Lung (tissue), 12 donors: Measurements from ENCODE around the gene FAXC. TPM values are rescaled to one million over a fixed set of nuclear protein-coding genes. Genes with fewer than 3 reads are reported as not detected.

Experiments
- ATAC-seq: fragments of 200-7000 bp; cut with Tn5 transposase; one replicate; pipeline ENCODE4 v1.9.1; 2020; ENCODE audit warnings: moderate number of reproducible peaks; ENCODE audit not compliant: insufficient read depth, low FRiP score
- DNase-seq, 3 donors: peaks; one replicate each; pipeline ENCODE4 v3.0.0-alpha.2; 2013 to 2017
- H3K27ac ChIP-seq, 2 donors: one replicate each; pipeline ENCODE4 v1.5.1; 2013; ENCODE audit warnings: mild to moderate bottlenecking in 2 of 2, moderate library complexity in 2 of 2, control low read depth in 1 of 2, inconsistent platforms in 1 of 2, low read depth in 1 of 2, low read length in 1 of 2
- H3K27me3 ChIP-seq, 3 donors: one replicate each; pipeline ENCODE4 v1.5.1; 2013; ENCODE audit warnings: low read length in 2 of 3; ENCODE audit not compliant: control insufficient read depth in 3 of 3, insufficient read depth in 3 of 3
- H3K36me3 ChIP-seq, 4 donors: one replicate each; pipeline ENCODE4 v1.5.1; 2013; ENCODE audit warnings: low read length in 4 of 4, mild to moderate bottlenecking in 1 of 4, moderate library complexity in 1 of 4; ENCODE audit not compliant: control insufficient read depth in 4 of 4, insufficient read depth in 4 of 4
- H3K4me1 ChIP-seq, 5 donors: one replicate each; pipeline ENCODE4 v1.5.1; 2013; ENCODE audit warnings: low read length in 5 of 5, mild to moderate bottlenecking in 2 of 5, moderate library complexity in 1 of 5; ENCODE audit not compliant: control insufficient read depth in 5 of 5, insufficient read depth in 5 of 5
- H3K4me3 ChIP-seq: one replicate; pipeline ENCODE4 v1.5.1; 2013; ENCODE audit warnings: mild to moderate bottlenecking, control low read depth, moderate library complexity
- H3K9ac ChIP-seq, 2 donors: one replicate each; pipeline ENCODE4 v1.5.1; 2013; ENCODE audit warnings: low read length in 2 of 2, control low read depth in 1 of 2; ENCODE audit not compliant: insufficient read depth in 1 of 2
- H3K9me3 ChIP-seq, 4 donors: one replicate each; pipeline ENCODE4 v1.5.1; 2013; ENCODE audit warnings: low read length in 3 of 4, mild to moderate bottlenecking in 1 of 4, moderate library complexity in 1 of 4; ENCODE audit not compliant: control insufficient read depth in 4 of 4, insufficient read depth in 3 of 4
- CTCF ChIP-seq: IDR thresholded peaks from 2 replicates; pipeline ENCODE4 v1.5.1; 2012; ENCODE audit warnings: mild to moderate bottlenecking; ENCODE audit errors: control extremely low read depth, extremely low read depth
- WGBS, 2 donors: extraction: QIAGEN DNeasy Blood & Tissue Kit; methylation state at CpG; one replicate each; pipeline ENCODE4 v1.1.7; 2013; 5-methylcytosine and 5-hydroxymethylcytosine counted together
- polyA plus RNA-seq, 2 donors: library from polyadenylated mRNA; stranded (reverse); fragments of 200-250 nt; gene quantifications; one replicate each; pipeline ENCODE4 v1.2.1, GENCODE V29; 2013
- total RNA-seq, 2 donors: library from RNA; depleted of rRNA in 1 of 2; stranded (reverse); fragments of >200 nt in 1 of 2; gene quantifications; one replicate each; pipeline ENCODE4 v1.2.1, GENCODE V29; 2014 to 2021
- donor health status: control.
- donor health status: control.
- donor health status: Bipolar disorder and iron deficiency.
- donor health status: healthy.
- donor health status: DM: yes; HTN: yes; CAD: no.

Gene FAXC
- total and polyA plus RNA-seq, 4 donors = 1.1 to 5.9 (median 4.0) TPM

- ATAC-seq = no peak
- Histone ChIP-seq H3K27ac (no peak overlapping the region), H3K36me3 (no peaks in the 10 kb centered on the region), H3K9me3 (no peaks in the 10 kb centered on the region), H3K9ac (no peak overlapping the region), H3K4me1 (no peaks in the 10 kb centered on the region), H3K4me3 (no peak overlapping the region), H3K27me3 (no peaks in the 10 kb centered on the region)
- WGBS, 2 donors = 39 to 60% methylated on average over 3 of the region's 3 CpGs
- no peak for TF ChIP-seq CTCF
- peak in 1 of 3 donors; percentile 14 for DNase-seq
Observed at GRCh38 chr6:99331531-99331930, 17.9 kb downstream of the FAXC start.

- TF ChIP-seq CTCF = peak; percentile 32
- no peaks in the 10 kb centered on the region for H3K36me3 ChIP-seq
- no peaks in the 10 kb centered on the region for H3K27me3 ChIP-seq
- 2 to 4% methylated on average over 2 of the region's 2 CpGs for WGBS, 2 donors
- no peak overlapping the region for H3K27ac ChIP-seq
- no peak overlapping the region for H3K9ac ChIP-seq
- no peak overlapping the region for H3K4me3 ChIP-seq
- no peaks in the 10 kb centered on the region for H3K9me3 ChIP-seq
- no peak for ATAC-seq
- H3K4me1 ChIP-seq = no peaks in the 10 kb centered on the region
- DNase-seq = peak; percentile 35 to 77 (median 74)
Observed at GRCh38 chr6:99330159-99330558, 19.3 kb downstream of the FAXC start.

GRCh38 chr6:99324996-99325395 is 24.5 kb downstream of the FAXC start:
- H3K9me3 ChIP-seq = no peaks in the 10 kb centered on the region
- H3K9ac ChIP-seq = no peak overlapping the region
- ATAC-seq (no peak), DNase-seq (no peak)
- no peak overlapping the region for H3K4me3 ChIP-seq
- no peaks in the 10 kb centered on the region for H3K36me3 ChIP-seq
- no peaks in the 10 kb centered on the region for H3K4me1 ChIP-seq
- no peaks in the 10 kb centered on the region for H3K27me3 ChIP-seq
- TF ChIP-seq CTCF = no peak
- H3K27ac ChIP-seq = no peak overlapping the region

- no peaks in the 10 kb centered on the region for H3K4me1 ChIP-seq
- ATAC-seq = no peak
- H3K36me3 ChIP-seq = no peaks in the 10 kb centered on the region
- no peak overlapping the region for H3K4me3 ChIP-seq
- no peak overlapping the region for H3K27ac ChIP-seq
- no peak for DNase-seq
- no peak overlapping the region for H3K9ac ChIP-seq
- TF ChIP-seq CTCF = no peak
- H3K9me3 ChIP-seq = no peaks in the 10 kb centered on the region
- 87 to 91% methylated on average over 3 of the region's 3 CpGs for WGBS, 2 donors
- H3K27me3 ChIP-seq = no peaks in the 10 kb centered on the region
Observed at GRCh38 chr6:99318566-99318965, 30.9 kb downstream of the FAXC start.
